ENCODE data around the gene NCOA5. TPM values are rescaled to one million over a fixed set of nuclear protein-coding genes. Genes with fewer than 3 reads are reported as not detected.

NCOA5 gene
- 10 to 100 TPM in 1 of 2 donors, 1 to 10 TPM in 1; 8.6 to 10.7 TPM for polyA plus RNA-seq

DNA sequence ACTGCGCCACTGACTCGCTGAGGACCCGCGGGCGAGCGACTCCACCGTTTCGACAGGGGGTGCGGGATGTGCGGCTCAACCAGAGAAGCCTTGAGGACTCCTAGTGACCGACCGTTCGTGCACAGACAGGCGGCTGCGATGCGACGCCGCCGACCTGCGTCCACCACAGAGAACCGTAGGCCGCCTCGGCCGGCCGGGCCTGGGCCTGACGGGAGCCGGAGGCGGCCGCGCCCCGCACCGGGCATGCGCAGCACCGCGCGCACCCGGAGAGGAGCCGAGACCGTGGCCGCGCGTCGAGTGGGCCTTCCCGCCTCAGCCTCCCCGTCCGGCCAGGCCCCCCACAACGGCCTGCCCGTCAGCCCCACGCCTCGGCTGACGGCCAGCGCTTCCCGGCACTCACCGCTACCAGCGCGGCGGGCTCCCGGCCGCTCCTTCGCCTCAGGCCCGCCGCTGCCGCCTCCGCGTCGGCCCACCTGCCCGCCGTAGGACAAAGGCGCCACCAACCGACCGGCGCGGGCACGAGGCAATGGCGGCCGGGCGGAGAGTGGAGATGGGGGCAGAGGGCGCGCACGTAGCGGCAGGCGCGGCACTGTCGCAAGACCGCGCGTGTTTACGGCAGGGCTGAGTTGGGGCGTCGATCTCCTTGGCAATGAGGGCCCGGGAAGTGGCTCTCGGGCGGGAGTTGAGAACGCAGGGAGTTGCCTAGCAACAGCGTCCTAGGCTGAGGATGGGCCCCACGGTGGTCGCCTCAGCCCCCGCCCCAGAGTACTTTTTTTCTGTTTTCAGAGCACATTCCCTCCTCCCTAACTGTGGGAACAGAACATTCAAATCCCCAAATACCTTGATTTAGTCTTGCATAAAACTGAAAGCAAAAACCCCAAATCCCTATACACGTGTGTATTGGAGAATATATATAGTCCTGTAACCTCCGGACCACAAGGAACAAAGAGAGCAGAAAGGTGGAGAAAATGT, at the start of gene NCOA5:
Gene NCOA5 (minus strand): TSS at position 546 of the 972 bp plus-strand sequence. CDS start 10,538 bp downstream, outside the sequence.
- H3K4me3 ChIP-seq (ENCODE audit: low read depth in 1 of 2, low read length in 2 of 2), result peak within 1 kb of the TSS; percentile 90 to 99
- no peaks in the 10 kb centered on the region for H3K27me3 ChIP-seq (ENCODE audit: control insufficient read depth in 1 of 2, insufficient read depth in 2 of 2, low read length in 2 of 2)
- H3K27ac ChIP-seq (ENCODE audit: low read depth in 2 of 2, low read length in 1 of 2), result peak within 1 kb of the TSS; percentile 99
- no peaks in the 10 kb centered on the region for H3K9me3 ChIP-seq (ENCODE audit: control insufficient read depth in 2 of 2, insufficient read depth in 1 of 2, low read depth in 1 of 2, low read length in 1 of 2)
- H3K36me3 ChIP-seq (ENCODE audit: control insufficient read depth in 2 of 2, insufficient read depth in 2 of 2, low read length in 1 of 2), result no peaks in the 10 kb centered on the region
- peaks cover 2 to 5% of the 10 kb centered on the region in 2 donors for H3K4me1 ChIP-seq (ENCODE audit: control insufficient read depth in 2 of 2, insufficient read depth in 2 of 2, low read length in 1 of 2)
- 0% methylated on average over 100 of the region's 100 CpGs for WGBS, 2 donors

DNA sequence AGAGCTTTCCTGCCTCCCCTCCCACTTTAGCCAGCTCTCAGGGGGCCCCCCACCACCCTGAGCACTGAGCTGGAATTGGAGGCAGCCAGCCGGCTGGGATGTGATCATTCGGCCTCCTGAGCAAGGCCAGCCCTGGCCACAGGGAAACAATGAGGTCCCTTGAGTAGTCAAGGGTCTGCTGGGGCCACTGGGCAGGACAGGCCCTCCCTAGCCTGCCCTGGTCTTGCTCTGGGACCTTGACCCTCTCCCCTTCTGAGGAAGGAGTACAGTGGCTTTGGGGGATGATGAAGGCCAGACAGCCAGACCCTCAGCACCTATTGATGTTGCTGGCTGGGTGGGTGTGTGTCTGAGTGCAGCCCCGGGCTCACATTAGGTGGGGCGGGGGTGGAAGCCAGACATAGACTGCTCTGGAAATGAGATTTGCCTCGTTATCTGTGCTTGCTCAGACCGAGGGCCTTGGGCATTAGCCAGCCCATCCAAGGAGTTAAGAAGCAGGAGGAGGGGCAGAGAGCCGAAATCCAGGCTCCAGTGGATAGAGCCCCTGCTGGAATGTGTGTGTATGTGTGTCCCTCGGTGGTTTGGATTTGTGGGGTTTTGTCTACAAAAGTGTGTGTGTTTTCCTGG, 49.6 kb upstream of the NCOA5 start:
- Histone ChIP-seq H3K4me3 (ENCODE audit: low read depth in 1 of 2, low read length in 2 of 2) (no peak overlapping the region), H3K9me3 (ENCODE audit: control insufficient read depth in 2 of 2, insufficient read depth in 1 of 2, low read depth in 1 of 2, low read length in 1 of 2) (no peaks in the 10 kb centered on the region), H3K4me1 (ENCODE audit: control insufficient read depth in 2 of 2, insufficient read depth in 2 of 2, low read length in 1 of 2) (peaks cover 5 to 18% of the 10 kb centered on the region in 2 donors), H3K36me3 (ENCODE audit: control insufficient read depth in 2 of 2, insufficient read depth in 2 of 2, low read length in 1 of 2) (no peaks in the 10 kb centered on the region), H3K27ac (ENCODE audit: low read depth in 2 of 2, low read length in 1 of 2) (peak overlapping the region in 1 of 2 donors; percentile 1), H3K27me3 (ENCODE audit: control insufficient read depth in 1 of 2, insufficient read depth in 2 of 2, low read length in 2 of 2) (no peaks in the 10 kb centered on the region)
- 29 to 30% methylated on average over 8 of the region's 8 CpGs for WGBS, 2 donors

DNA sequence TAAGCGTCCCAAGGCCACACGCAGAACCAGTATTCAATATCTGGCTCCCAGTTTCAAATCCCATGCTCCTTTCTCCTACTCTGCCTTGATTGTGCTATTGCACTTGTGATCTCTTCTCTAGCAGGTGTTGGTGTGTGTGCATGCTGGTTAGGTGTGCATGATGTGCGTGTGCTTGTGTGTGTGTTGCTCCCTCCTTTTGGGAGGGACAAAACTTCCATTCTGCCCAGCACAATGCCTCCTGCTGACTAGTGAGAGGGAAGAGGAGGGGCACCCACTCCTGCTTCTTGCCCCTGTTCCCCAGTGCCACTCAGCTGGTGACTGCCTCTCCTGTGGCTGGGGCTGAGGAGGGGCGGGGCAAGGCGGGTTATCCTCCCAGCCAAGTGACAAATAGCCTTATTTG, 48.1 kb upstream of the NCOA5 start:
- Histone ChIP-seq H3K36me3 (ENCODE audit: control insufficient read depth in 2 of 2, insufficient read depth in 2 of 2, low read length in 1 of 2) (no peaks in the 10 kb centered on the region), H3K4me1 (ENCODE audit: control insufficient read depth in 2 of 2, insufficient read depth in 2 of 2, low read length in 1 of 2) (peaks cover 5 to 18% of the 10 kb centered on the region in 2 donors), H3K27ac (ENCODE audit: low read depth in 2 of 2, low read length in 1 of 2) (no peak overlapping the region), H3K9me3 (ENCODE audit: control insufficient read depth in 2 of 2, insufficient read depth in 1 of 2, low read depth in 1 of 2, low read length in 1 of 2) (no peaks in the 10 kb centered on the region), H3K4me3 (ENCODE audit: low read depth in 1 of 2, low read length in 2 of 2) (no peak overlapping the region), H3K27me3 (ENCODE audit: control insufficient read depth in 1 of 2, insufficient read depth in 2 of 2, low read length in 2 of 2) (no peaks in the 10 kb centered on the region)
- 62 to 73% methylated on average over 5 of the region's 5 CpGs for WGBS, 2 donors

DNA sequence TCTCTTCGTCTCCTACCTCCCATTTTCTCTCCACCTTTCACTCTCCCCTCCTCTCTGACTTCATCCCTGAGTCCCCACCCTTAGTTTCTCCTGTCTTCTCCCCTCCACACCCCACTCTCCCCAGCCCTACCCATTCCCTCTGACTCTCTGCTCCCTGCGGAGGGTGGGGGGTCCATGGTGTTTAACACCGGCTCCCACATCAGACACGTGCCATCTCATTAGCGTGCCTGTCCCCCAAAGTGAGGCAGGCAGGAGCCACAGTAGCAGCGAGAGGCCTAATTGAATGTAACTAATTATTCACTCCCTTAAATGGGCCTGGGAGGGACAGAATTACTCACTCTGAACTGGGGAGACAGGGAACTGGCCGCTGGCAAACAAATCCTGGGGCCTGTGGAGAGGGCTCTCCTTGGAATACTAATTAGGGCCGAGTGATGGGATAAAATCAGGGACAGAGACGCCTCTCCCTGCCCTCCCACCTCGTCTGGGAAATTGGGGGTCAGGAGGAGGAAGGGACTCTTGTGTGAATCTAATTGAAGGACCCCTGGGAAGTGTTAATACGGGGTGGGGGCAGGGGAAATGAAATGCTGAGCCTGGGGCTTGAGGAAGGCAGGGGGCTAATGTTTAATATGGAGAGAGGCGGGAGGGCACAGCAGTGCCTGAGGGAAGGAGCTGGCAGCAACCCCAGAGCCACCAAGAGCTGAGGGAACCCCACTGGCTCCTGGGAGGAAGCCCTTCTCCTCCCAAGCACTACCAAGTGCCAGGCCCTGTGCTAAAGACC, 46.3 kb upstream of the NCOA5 start:
- 49 to 57% methylated on average over 12 of the region's 12 CpGs for WGBS, 2 donors
- H3K9me3 ChIP-seq (ENCODE audit: control insufficient read depth in 2 of 2, insufficient read depth in 1 of 2, low read depth in 1 of 2, low read length in 1 of 2), result no peaks in the 10 kb centered on the region
- H3K4me1 ChIP-seq (ENCODE audit: control insufficient read depth in 2 of 2, insufficient read depth in 2 of 2, low read length in 1 of 2), result peaks cover 5 to 18% of the 10 kb centered on the region in 2 donors
- no peak overlapping the region for H3K27ac ChIP-seq (ENCODE audit: low read depth in 2 of 2, low read length in 1 of 2)
- H3K4me3 ChIP-seq (ENCODE audit: low read depth in 1 of 2, low read length in 2 of 2), result no peak overlapping the region
- H3K27me3 ChIP-seq (ENCODE audit: control insufficient read depth in 1 of 2, insufficient read depth in 2 of 2, low read length in 2 of 2), result no peaks in the 10 kb centered on the region
- H3K36me3 ChIP-seq (ENCODE audit: control insufficient read depth in 2 of 2, insufficient read depth in 2 of 2, low read length in 1 of 2), result no peaks in the 10 kb centered on the region

DNA sequence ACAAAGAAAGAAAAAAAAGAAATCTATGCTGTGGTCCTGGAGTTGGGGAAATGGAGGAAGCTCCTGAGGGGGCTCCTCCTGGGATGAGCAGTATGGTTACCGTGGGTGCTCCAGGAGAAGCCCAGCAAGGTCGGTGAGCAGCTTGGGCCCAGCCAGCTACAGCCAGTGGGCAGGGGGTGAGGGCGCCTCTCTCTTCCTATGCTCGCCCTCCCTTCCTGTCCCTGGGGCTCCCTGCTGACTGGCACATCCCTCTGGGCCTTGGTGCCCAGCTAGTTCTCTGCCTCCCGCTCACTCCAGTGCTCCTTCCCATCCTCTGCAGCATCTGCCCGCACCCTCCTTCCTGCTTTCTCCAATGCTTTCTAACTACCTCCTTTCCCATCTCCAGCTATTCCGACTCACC, 45.0 kb upstream of the NCOA5 start:
- no peaks in the 10 kb centered on the region for H3K36me3 ChIP-seq (ENCODE audit: control insufficient read depth in 2 of 2, insufficient read depth in 2 of 2, low read length in 1 of 2)
- H3K27ac ChIP-seq (ENCODE audit: low read depth in 2 of 2, low read length in 1 of 2), result no peak overlapping the region
- no peaks in the 10 kb centered on the region for H3K27me3 ChIP-seq (ENCODE audit: control insufficient read depth in 1 of 2, insufficient read depth in 2 of 2, low read length in 2 of 2)
- no peak overlapping the region for H3K4me3 ChIP-seq (ENCODE audit: low read depth in 1 of 2, low read length in 2 of 2)
- peaks cover 5 to 15% of the 10 kb centered on the region in 2 donors for H3K4me1 ChIP-seq (ENCODE audit: control insufficient read depth in 2 of 2, insufficient read depth in 2 of 2, low read length in 1 of 2)
- WGBS, 2 donors, result 81 to 89% methylated on average over 6 to 7 of the region's 7 CpGs
- H3K9me3 ChIP-seq (ENCODE audit: control insufficient read depth in 2 of 2, insufficient read depth in 1 of 2, low read depth in 1 of 2, low read length in 1 of 2), result no peaks in the 10 kb centered on the region

DNA sequence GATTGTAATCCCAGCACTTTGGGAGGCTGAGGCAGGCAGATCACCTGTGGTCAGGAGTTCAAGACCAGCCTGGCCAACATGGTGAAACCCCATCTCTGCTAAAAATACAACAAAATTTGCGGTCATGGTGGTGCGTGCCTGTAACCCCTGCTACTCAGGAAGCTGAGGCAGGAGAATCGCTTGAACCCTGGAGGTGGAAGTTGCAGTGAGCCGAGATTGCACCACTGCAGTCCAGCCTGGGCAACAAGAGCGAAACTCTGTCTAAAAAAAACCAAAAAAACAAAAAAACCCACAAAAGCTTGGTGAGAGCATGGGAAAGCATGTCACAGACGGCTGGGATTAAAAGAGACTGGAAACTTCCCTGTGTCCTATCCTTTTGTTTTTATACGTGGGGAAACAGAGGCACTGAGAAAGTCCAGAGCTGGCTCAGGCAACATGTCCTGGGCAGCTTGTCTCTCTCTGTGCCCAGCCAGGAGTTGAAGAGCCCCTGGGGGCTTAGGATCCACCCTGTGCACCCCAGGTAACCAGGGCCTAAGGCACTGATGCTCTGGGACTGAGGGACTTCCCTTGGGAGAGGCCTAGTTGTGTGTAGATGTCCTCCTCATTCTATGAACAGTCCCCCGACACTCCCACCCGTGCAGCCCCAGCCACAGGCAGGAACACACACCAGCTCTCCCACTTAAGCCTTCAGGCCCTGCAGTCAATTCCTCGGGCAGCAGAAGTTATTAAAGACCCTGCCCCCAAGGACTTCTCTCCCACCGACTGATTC, 44.3 kb upstream of the NCOA5 start:
- Histone ChIP-seq H3K9me3 (ENCODE audit: control insufficient read depth in 2 of 2, insufficient read depth in 1 of 2, low read depth in 1 of 2, low read length in 1 of 2) (no peaks in the 10 kb centered on the region), H3K27ac (ENCODE audit: low read depth in 2 of 2, low read length in 1 of 2) (no peak overlapping the region), H3K27me3 (ENCODE audit: control insufficient read depth in 1 of 2, insufficient read depth in 2 of 2, low read length in 2 of 2) (no peaks in the 10 kb centered on the region), H3K4me3 (ENCODE audit: low read depth in 1 of 2, low read length in 2 of 2) (no peak overlapping the region), H3K36me3 (ENCODE audit: control insufficient read depth in 2 of 2, insufficient read depth in 2 of 2, low read length in 1 of 2) (no peaks in the 10 kb centered on the region), H3K4me1 (ENCODE audit: control insufficient read depth in 2 of 2, insufficient read depth in 2 of 2, low read length in 1 of 2) (peaks cover 0 to 11% of the 10 kb centered on the region in 2 donors)
- 77 to 81% methylated on average over 11 of the region's 11 CpGs for WGBS, 2 donors

DNA sequence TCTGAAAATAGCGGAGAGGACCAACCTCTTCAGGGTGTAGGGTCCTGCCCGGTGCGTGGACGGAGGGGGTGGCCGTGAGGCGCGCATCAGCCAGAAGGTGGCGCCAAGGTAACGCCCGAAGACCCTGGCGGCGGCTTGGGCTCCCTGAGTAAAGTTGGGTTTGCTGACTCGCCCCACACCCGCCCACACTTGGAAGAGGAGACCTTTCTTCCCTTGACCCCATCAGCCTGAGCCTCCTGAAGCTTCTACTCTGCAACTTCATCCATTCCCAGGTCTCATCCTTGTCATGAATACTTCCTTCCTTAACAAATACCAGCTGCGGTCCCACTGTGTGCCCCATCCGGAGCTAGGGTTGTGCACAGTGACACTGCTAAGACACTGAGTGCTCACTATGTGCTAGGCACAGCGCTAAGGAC, 43.0 kb upstream of the NCOA5 start:
- 12 to 15% methylated on average over 17 of the region's 17 CpGs for WGBS, 2 donors
- Histone ChIP-seq H3K27me3 (ENCODE audit: control insufficient read depth in 1 of 2, insufficient read depth in 2 of 2, low read length in 2 of 2) (no peaks in the 10 kb centered on the region), H3K4me3 (ENCODE audit: low read depth in 1 of 2, low read length in 2 of 2) (no peak overlapping the region), H3K4me1 (ENCODE audit: control insufficient read depth in 2 of 2, insufficient read depth in 2 of 2, low read length in 1 of 2) (peaks cover 0 to 4% of the 10 kb centered on the region in 2 donors), H3K27ac (ENCODE audit: low read depth in 2 of 2, low read length in 1 of 2) (no peak overlapping the region), H3K36me3 (ENCODE audit: control insufficient read depth in 2 of 2, insufficient read depth in 2 of 2, low read length in 1 of 2) (no peaks in the 10 kb centered on the region), H3K9me3 (ENCODE audit: control insufficient read depth in 2 of 2, insufficient read depth in 1 of 2, low read depth in 1 of 2, low read length in 1 of 2) (no peaks in the 10 kb centered on the region)

DNA sequence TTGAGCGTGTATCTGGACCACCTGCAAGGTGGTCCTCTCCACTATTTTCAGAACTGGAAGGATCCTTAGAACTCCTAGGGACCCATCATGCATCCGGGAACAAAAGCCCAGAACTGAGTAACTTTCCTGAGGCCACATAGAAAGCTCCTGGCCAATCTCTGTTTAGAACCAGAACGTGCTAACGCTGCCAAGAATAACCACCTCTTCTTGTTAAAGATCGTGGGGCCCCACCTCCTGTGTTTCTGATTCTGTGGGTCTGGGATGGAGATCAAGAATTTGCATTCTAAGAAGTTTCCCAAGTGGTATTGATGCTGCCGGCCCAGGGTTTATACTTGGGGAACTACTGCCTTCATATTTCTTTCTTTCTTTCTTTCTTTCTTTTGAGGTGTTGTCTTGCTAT, 41.6 kb upstream of the NCOA5 start:
- Histone ChIP-seq H3K27ac (ENCODE audit: low read depth in 2 of 2, low read length in 1 of 2) (no peak overlapping the region), H3K36me3 (ENCODE audit: control insufficient read depth in 2 of 2, insufficient read depth in 2 of 2, low read length in 1 of 2) (no peaks in the 10 kb centered on the region), H3K9me3 (ENCODE audit: control insufficient read depth in 2 of 2, insufficient read depth in 1 of 2, low read depth in 1 of 2, low read length in 1 of 2) (no peaks in the 10 kb centered on the region), H3K4me1 (ENCODE audit: control insufficient read depth in 2 of 2, insufficient read depth in 2 of 2, low read length in 1 of 2) (no peaks in the 10 kb centered on the region), H3K27me3 (ENCODE audit: control insufficient read depth in 1 of 2, insufficient read depth in 2 of 2, low read length in 2 of 2) (no peaks in the 10 kb centered on the region), H3K4me3 (ENCODE audit: low read depth in 1 of 2, low read length in 2 of 2) (no peak overlapping the region)
- 20 to 25% methylated on average over 6 of the region's 6 CpGs for WGBS, 2 donors

DNA sequence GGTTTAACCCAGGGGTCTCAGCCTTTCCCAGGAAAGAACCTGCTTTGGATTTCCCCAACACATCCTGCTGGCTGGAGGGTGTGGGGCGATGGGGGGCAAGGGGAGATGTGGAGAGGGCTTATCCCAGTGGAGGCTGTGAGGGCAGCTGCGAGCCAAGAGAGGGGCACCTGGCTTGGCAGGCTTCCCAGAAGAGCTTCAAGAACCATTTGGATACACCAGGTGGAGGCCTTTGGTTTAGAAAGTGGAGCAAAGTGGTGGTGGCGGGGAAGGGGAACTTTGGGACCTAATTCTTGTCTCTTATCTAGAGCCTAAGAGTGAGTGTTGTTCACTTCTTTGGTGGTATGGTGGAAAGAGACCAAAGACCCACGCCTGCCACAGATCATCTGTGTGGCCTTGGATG, 40.8 kb upstream of the NCOA5 start:
- no peak overlapping the region for H3K4me3 ChIP-seq (ENCODE audit: low read depth in 1 of 2, low read length in 2 of 2)
- H3K9me3 ChIP-seq (ENCODE audit: control insufficient read depth in 2 of 2, insufficient read depth in 1 of 2, low read depth in 1 of 2, low read length in 1 of 2), result no peaks in the 10 kb centered on the region
- H3K27ac ChIP-seq (ENCODE audit: low read depth in 2 of 2, low read length in 1 of 2), result no peak overlapping the region
- no peaks in the 10 kb centered on the region for H3K4me1 ChIP-seq (ENCODE audit: control insufficient read depth in 2 of 2, insufficient read depth in 2 of 2, low read length in 1 of 2)
- no peaks in the 10 kb centered on the region for H3K36me3 ChIP-seq (ENCODE audit: control insufficient read depth in 2 of 2, insufficient read depth in 2 of 2, low read length in 1 of 2)
- WGBS, 2 donors, result 52 to 59% methylated on average over 4 of the region's 4 CpGs
- H3K27me3 ChIP-seq (ENCODE audit: control insufficient read depth in 1 of 2, insufficient read depth in 2 of 2, low read length in 2 of 2), result no peaks in the 10 kb centered on the region
